ENCODE results near the gene R3HCC1L. TPM values are rescaled to one million over a fixed set of nuclear protein-coding genes. Genes with fewer than 3 reads are reported as not detected.

Gene R3HCC1L
- total and polyA plus RNA-seq, 10 of the 15 experiments (the other 5 are each of a cell fraction or from before 2014, with no cell fraction given), result 11.3 to 20.3 (median 15.3) TPM

- ChIA-PET CTCF (interaction anchor here (0.5 kb wide), 1 partner anchor 454 kb away, joined by 3 read pairs; no protein-coding TSS in a partner anchor), POLR2A (no interaction called here), SMC1A (ENCODE audit: uncharacterized antibody, unreplicated experiment) (no interaction called here), RAD21 (ENCODE audit: unreplicated experiment) (no interaction called here)
- intact Hi-C loops (cut with micrococcal nuclease; ENCODE audit: unreplicated experiment), result no loop called here
- BruUV-seq (replicated peaks), result no TSS peak
- Histone ChIP-seq H3K27me3 (replicated peaks in 1 of 2; ENCODE audit: control insufficient read depth in 2 of 2, insufficient read depth in 2 of 2, low read length in 1 of 2) (no peaks in the 10 kb centered on the region), H3K27ac (ENCODE audit: control insufficient read depth, insufficient read depth) (no peak overlapping the region), H2AFZ (ENCODE audit: control insufficient read depth, low read depth, low read length) (no peak overlapping the region), H3K4me3 (no peak overlapping the region), H3K9ac (ENCODE audit: control insufficient read depth, insufficient read depth, low read length) (no peak overlapping the region), H3K79me2 (ENCODE audit: control insufficient read depth, insufficient read depth, low read length) (no peaks in the 10 kb centered on the region), H3K9me3 (replicated peaks; ENCODE audit: control insufficient read depth, insufficient read depth, low read length) (no peaks in the 10 kb centered on the region), H3K36me3 (ENCODE audit: control insufficient read depth in 2 of 2, insufficient read depth in 2 of 2, low read length in 1 of 2) (peaks cover 0 to 5% of the 10 kb centered on the region in 2 experiments; a peak in 2 of 4 replicates), H3K4me2 (ENCODE audit: control insufficient read depth, insufficient read depth) (no peak overlapping the region), H3K4me1 (ENCODE audit: control insufficient read depth, insufficient read depth, low read length) (no peaks in the 10 kb centered on the region), H4K20me1 (ENCODE audit: control insufficient read depth, insufficient read depth) (no peaks in the 10 kb centered on the region)
- ATAC-seq (no peak), DNase-seq (ENCODE audit: low read depth, low spot score) (no peak), FAIRE-seq (no peak)
- WGBS (ENCODE audit: insufficient coverage, insufficient replicate concordance, low lambda C conversion rate, missing lambda C conversion rate), result 93% methylated on average over 12 of the region's 12 CpGs
- in situ Hi-C loops (cut with MboI), result no loop called here
- TF ChIP-seq ZBTB33 (IDR thresholded peaks at IDR 0.05) (no peak), SREBF1 (IDR thresholded peaks at IDR 0.05; ENCODE audit: low read length) (no peak), ETV6 (conservative IDR thresholded peaks at IDR 0.05 in 1 of 2, IDR thresholded peaks at IDR 0.05 in 1 of 2; ENCODE audit: borderline replicate concordance in 1 of 2, low read depth in 1 of 2) (no peak), IRF3 (IDR thresholded peaks at IDR 0.05) (no peak), SMAD5 (IDR thresholded peaks at IDR 0.05; ENCODE audit: low read depth) (no peak), ZBTB11 (CRISPR knock-in tag; IDR thresholded peaks at IDR 0.05) (no peak), NFIC (IDR thresholded peaks at IDR 0.05; ENCODE audit: low read depth, low read length) (no peak), ZZZ3 (IDR thresholded peaks at IDR 0.05; ENCODE audit: control insufficient read depth, insufficient read length, low read depth) (no peak), TARDBP (IDR thresholded peaks at IDR 0.05; ENCODE audit: borderline replicate concordance) (no peak)
Measured at GRCh38 chr10:98257198-98257597, 122.7 kb downstream of the R3HCC1L start.
